GM12892 (cell line): ENCODE results near the gene EXOC4.

Experiments used
- POLR2A ChIP-seq: IDR thresholded peaks from 2 replicates; pipeline ENCODE4 v1.6.1; 2011; ENCODE audit warnings: low read depth, low read length, control low read depth
- POLR2AphosphoS5 ChIP-seq: IDR thresholded peaks from 2 replicates; pipeline ENCODE4 v1.6.1; 2011; ENCODE audit warnings: low read depth, low read length, control low read depth
- TAF1 ChIP-seq: IDR thresholded peaks from 2 replicates; pipeline ENCODE4 v1.6.1; 2011; ENCODE audit warnings: low read depth, mild to moderate bottlenecking, control low read depth, low read length, borderline replicate concordance

- TF ChIP-seq POLR2A (no peak), TAF1 (no peak), POLR2AphosphoS5 (no peak)
These were observed 31.2 kb downstream of the EXOC4 start for GRCh38 chr7:133284092-133284491.
